ENCODE measurements around the gene PSMC4.
A peak's percentile ranks its signal among the peaks of the same experiment; 100 is the strongest.
"Not testable (repeated sequence)": the region's sequence is repeated elsewhere in the genome, so short reads cannot be mapped to it uniquely, and the experiment has no call there.

The PSMC4 gene

GRCh38 chr19:39946532-39946931 is 24.4 kb upstream of the PSMC4 start:
- DNase-seq (ENCODE audit: low spot score) = no peak

- no peak for DNase-seq (ENCODE audit: low spot score)
These were observed 21.8 kb upstream of the PSMC4 start for GRCh38 chr19:39949026-39949747.

- no peak for DNase-seq (ENCODE audit: low spot score)
These were observed 19.8 kb upstream of the PSMC4 start for GRCh38 chr19:39951065-39951650.

GRCh38 chr19:39951686-39952085 is 19.3 kb upstream of the PSMC4 start:
- DNase-seq (ENCODE audit: low spot score) = no peak

GRCh38 chr19:39953915-39954314 is 17.1 kb upstream of the PSMC4 start:
- no peak for DNase-seq (ENCODE audit: low spot score)

GRCh38 chr19:39957886-39958285 is 13.1 kb upstream of the PSMC4 start:
- not testable (repeated sequence) for DNase-seq (ENCODE audit: low spot score)

- not testable (repeated sequence) for DNase-seq (ENCODE audit: low spot score)
These were observed 12.0 kb upstream of the PSMC4 start for GRCh38 chr19:39958942-39959341.

GRCh38 chr19:39959407-39959806 is 11.6 kb upstream of the PSMC4 start:
- DNase-seq (ENCODE audit: low spot score) = not testable (repeated sequence)

- DNase-seq (ENCODE audit: low spot score) = no peak
These were observed 7.1 kb upstream of the PSMC4 start for GRCh38 chr19:39963898-39964297.

GRCh38 chr19:39966617-39967016 is 4.3 kb upstream of the PSMC4 start:
- DNase-seq (ENCODE audit: low spot score) = no peak

GRCh38 chr19:39967561-39967960 is 3.4 kb upstream of the PSMC4 start:
- no peak for DNase-seq (ENCODE audit: low spot score)

- no peak for DNase-seq (ENCODE audit: low spot score)
These were observed 2.2 kb upstream of the PSMC4 start for GRCh38 chr19:39968789-39969188.

- DNase-seq (ENCODE audit: low spot score) = no peak
These were observed 1.7 kb upstream of the PSMC4 start for GRCh38 chr19:39969266-39969665.

GRCh38 chr19:39969681-39970424 is 1.1 kb upstream of the PSMC4 start:
- no peak for DNase-seq (ENCODE audit: low spot score)

GRCh38 chr19:39970425-39970674 is 615 bp upstream of the PSMC4 start:
- DNase-seq (ENCODE audit: low spot score) = no peak

GRCh38 chr19:39971380-39972035 is 543 bp downstream of the PSMC4 start:
- DNase-seq (ENCODE audit: low spot score) = peak; percentile 38

GRCh38 chr19:39974377-39975155 is 3.6 kb downstream of the PSMC4 start:
- no peak for DNase-seq (ENCODE audit: low spot score)

- no peak for DNase-seq (ENCODE audit: low spot score)
These were observed 11.9 kb downstream of the PSMC4 start for GRCh38 chr19:39982883-39983282.

GRCh38 chr19:39983695-39984300 is 12.8 kb downstream of the PSMC4 start:
- DNase-seq (ENCODE audit: low spot score) = no peak

- no peak for DNase-seq (ENCODE audit: low spot score)
These were observed 15.7 kb downstream of the PSMC4 start for GRCh38 chr19:39986643-39987042.

- no peak for DNase-seq (ENCODE audit: low spot score)
These were observed 16.2 kb downstream of the PSMC4 start for GRCh38 chr19:39987167-39987566.

GRCh38 chr19:39987596-39987995 is 16.6 kb downstream of the PSMC4 start:
- DNase-seq (ENCODE audit: low spot score) = no peak

All from hematopoietic multipotent progenitor cell treated with erythropoietin and hydrocortisone succinate and interleukin-3 and kit ligand, for 17 days (in vitro differentiated cells).